ENCODE data around the gene TWIST1.

TWIST1 gene

DNA sequence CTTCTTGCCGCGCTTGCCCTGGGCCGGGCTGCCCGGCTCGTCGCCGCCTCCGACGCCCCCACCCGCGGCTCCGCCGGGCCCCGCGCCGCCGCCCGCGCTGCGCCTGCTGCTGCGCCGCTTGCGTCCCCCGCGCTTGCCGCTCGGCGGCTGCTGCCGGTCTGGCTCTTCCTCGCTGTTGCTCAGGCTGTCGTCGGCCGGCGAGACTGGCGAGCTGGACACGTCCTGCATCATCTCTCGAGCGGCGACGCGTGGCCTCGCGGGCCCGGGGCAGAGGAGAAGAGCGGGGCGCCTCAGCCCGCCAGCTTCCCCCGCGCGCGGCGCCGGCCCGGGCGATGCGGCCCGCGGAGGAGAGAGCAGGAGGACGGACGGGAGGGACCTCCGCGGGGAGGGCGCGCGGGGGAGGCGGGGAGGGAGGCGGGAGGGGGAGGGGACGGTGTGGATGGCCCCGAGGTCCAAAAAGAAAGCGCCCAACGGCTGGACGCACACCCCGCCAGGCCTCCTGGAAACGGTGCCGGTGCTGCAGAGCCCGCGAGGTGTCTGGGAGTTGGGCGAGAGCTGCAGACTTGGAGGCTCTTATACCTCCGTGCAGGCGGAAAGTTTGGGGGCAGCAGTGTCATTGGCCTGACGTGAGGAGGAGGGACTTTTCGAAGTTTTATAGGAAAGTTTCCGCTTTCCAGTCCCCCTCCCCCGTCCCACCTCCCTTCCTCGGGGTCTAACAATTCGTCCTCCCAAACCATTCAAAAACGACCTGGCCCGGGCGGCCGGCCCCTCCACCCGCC lies at the start of gene TWIST1:
Gene TWIST1 (minus strand): TSS at position 546 of the 779 bp plus-strand sequence. CDS start 315 bp downstream, at position 231.
- no peak for DNase-seq

GRCh38 chr7:19161671-19162070 lies 44.2 kb upstream of the TWIST1 start:
- DNase-seq, result no peak

- DNase-seq, result no peak
Observed at GRCh38 chr7:19146699-19147098, 29.3 kb upstream of the TWIST1 start.

GRCh38 chr7:19145434-19146115 lies 28.1 kb upstream of the TWIST1 start:
- no peak for DNase-seq

GRCh38 chr7:19144661-19145433 lies 27.4 kb upstream of the TWIST1 start, which contains the start of gene FERD3L:
Gene FERD3L (minus strand): TSS chr7:19145421. CDS start chr7:19145362, 59 bp downstream.
- DNase-seq, result no peak

- DNase-seq, result no peak
Observed at GRCh38 chr7:19143881-19144574, 26.6 kb upstream of the TWIST1 start.

GRCh38 chr7:19139706-19140327 lies 22.4 kb upstream of the TWIST1 start:
- DNase-seq, result no peak

DNA sequence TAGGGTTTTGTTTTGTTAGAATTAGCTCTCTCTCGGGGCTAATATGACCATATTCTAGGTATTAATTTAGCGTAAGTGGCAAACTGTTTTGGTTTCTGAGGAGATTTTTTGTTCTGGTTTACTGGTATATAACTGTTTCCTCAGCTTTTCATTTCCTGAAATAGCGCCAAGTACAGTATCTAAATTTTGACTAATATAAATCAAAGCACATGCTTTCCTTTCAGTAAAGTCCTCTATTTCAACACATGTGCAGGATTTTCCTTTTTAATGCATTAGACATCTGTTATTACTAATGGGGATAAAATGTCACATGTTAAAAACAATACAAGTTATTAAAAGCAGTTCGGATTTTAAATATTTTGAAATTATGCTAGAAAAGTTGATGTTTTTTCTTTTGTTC lies 16.4 kb upstream of the TWIST1 start:
- DNase-seq, result no peak

GRCh38 chr7:19133390-19133789 lies 16.0 kb upstream of the TWIST1 start:
- DNase-seq, result no peak

- DNase-seq, result no peak
Observed at GRCh38 chr7:19128856-19129255, 11.4 kb upstream of the TWIST1 start.

DNA sequence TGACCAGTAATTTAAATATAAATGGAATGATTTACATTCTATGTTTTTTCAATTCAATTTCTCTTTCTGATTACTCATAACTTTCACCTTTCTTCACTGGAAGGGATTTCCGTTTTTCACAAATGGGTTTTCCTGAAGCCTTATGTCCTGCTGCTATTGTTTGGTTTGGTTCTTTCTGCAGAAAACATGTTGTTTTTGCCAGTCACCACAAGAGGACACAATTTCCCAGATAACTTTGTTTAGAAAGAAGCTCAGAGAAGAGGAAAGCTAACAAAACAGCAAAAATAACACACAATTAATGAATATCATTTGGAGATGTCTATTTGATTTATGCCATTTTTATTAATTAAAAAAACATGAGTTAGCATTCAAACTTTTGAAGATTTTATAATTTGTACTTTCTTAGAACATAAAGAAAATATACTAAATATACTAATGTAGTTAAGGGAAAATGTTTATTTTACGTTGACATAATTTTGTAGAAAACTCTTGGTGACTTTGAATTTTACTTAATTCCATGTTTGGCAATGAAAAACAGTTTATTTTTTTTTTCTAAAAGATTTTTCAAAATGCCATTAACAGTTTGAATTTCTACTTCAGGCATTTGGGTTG lies 4.6 kb upstream of the TWIST1 start:
- peak; percentile 3 to 11 for DNase-seq

- DNase-seq, result no peak
Observed at GRCh38 chr7:19119870-19120486, 2.5 kb upstream of the TWIST1 start.

GRCh38 chr7:19119372-19119771 lies 1.9 kb upstream of the TWIST1 start:
- DNase-seq, result no peak

DNA sequence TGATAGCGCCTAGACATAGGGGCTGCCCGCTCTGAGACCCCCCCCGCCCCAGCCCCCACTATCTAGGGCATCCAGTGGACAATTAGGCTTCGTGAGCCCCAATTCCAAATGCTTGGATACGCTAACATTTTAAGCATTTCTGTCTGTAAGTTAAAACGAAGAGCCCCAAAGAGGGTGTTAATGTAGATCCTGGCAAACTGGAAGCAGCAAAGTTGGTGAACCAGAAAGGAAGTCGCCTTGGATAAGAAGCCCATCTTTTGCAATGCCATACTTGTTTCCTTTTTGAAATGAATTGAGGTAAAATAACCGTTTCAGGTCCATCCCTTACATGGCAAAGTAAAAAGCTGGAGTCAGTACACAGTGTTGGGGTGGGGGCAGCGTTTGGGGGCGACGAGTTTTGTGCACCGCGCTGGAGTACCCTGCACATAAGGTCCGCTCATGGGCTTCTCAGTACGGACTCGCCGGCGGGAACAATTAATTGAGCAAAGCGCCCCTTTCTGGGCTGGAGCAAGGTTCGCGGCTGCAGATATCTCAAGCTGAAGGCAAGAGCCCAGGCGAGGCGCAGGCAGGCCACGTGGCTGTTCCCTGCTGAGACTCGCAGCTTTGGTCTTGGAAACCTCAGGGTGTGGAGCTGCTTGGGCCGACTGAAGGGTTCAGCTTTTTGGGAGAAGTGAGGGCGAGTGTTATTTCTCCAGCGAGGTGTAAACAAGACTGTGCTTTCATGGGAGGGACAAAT lies 1.4 kb upstream of the TWIST1 start:
- no peak for DNase-seq

DNA sequence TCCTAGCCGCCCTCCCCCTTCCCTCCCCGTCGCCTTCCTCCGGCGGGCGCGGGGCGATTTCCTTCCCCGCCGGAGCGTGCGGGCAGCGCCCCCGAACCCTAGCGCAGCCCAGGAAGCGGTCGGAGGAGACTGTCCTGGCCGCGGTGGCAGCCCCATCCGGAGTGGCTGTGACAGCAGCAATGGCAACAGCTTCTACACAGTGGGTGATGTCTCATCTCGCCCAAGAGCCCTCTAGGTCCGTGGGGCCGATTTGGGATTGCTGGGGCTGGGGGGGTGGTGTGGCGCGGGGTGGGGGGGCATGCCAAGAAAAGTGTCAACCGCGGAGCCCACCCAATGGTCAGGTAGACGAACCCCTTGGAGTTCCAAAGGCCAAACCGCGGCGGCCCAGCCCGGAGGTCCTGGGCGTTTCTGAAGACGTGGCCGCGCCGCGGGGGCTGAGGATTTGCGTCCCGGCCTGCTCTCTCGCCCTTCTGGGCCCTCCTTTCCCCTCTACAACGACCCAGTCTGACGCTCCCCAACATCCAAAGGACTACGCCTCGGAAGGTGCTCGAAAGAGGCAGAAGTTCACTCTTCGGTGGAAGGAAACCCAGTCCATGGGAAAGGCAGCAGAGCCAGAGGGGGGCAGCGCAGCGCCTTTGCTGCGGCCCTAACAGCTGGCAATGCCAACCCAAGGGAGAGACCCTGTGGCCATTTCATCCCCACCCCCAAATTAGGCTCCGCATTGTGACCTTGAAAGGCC lies 603 bp upstream of the TWIST1 start:
- DNase-seq, result no peak

DNA sequence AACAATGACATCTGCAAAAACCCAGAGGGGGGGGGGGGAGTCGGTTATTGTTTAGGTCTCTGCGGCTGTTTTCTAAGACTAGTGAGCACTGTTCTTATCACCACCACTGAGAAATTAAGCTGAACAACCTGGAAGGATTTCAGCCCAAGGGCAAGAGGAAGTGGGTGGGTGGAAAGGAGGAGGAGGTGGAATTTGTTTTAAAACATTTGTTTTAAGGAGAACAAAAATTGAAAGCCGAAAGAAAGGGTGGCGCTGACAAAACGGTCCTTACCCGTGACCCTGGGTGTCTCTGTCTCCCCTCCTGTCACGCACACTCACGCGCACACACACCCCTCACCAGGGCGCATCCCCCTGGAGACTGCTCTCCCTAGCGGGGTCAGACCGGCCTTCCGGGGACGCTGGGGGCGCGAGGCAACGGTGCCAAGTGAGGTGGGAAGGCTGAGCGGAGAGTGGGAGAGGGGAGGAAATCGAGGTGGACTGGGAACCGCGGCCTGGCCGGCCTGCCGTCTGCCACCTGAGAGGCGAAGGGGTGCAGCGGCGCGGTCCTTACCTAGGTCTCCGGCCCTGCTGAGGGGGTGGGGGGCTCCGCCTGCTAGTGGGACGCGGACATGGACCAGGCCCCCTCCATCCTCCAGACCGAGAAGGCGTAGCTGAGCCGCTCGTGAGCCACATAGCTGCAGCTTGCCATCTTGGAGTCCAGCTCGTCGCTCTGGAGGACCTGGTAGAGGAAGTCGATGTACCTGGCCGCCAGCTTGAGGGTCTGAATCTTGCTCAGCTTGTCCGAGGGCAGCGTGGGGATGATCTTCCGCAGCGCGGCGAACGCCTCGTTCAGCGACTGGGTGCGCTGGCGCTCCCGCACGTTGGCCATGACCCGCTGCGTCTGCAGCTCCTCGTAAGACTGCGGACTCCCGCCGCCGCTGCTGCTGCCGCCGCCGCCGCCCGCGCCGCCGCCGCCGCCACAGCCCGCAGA lies 1.0 kb downstream of the TWIST1 start:
- DNase-seq, result no peak

DNA sequence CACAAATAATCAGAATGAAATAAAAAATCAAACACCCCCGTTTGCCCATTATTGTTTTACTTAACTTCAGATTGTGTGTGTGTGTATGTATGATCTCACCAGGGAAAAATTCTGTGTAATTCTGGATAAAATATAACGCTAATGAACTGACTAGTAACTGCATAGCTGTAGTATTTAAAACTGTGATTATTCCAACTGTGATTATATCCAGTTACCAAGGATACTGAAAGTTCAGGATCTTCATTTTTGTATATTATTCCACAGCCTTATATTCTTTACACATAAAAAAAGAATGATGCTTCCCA lies 2.9 kb downstream of the TWIST1 start:
- no peak for DNase-seq

GRCh38 chr7:19113855-19114550 lies 3.4 kb downstream of the TWIST1 start:
- no peak for DNase-seq

Measured in AML-193 (cell line).